HepG2 (cell line): ENCODE results near the gene KDM7A. TPM values are rescaled to one million over a fixed set of nuclear protein-coding genes. Genes with fewer than 3 reads are reported as not detected.

Experiments
- ATAC-seq: fragments of 200-7000 bp; cut with Tn5 transposase; 3 replicates; pipeline ENCODE4 v1.9.1; 2020; ENCODE audit warnings: mild to moderate bottlenecking, moderate library complexity
- BruUV-seq: library from RNA; stranded (reverse); fragments of 400-500 nt; replicated peaks from 2 replicates; lab custom pipeline; 2021; lab: Mats Ljungman, UMichigan
- CTCF ChIA-PET: fragments of 300-600 bp; formaldehyde crosslinking; extraction: SDS; loops from one replicate; lab custom pipeline; 2021; ENCODE audit warnings: low total read pairs, inconsistent platforms, low intra/inter-chr PET ratio; lab: Yijun Ruan, JAX
- POLR2A ChIA-PET: fragments of 350-600 bp; sonication (Branson Sonifier 250); formaldehyde crosslinking; loops from one replicate; lab custom pipeline; 2020; ENCODE audit warnings: antibody characterized with exemption, inconsistent platforms; lab: Yijun Ruan, JAX
- DNase-seq: peaks from one replicate; pipeline ENCODE4 v3.0.0-alpha.2; 2015; ENCODE audit warnings: low spot score
- FAIRE-seq: peaks from 3 replicates; lab custom pipeline; 2011; peaks lifted over from hg19 to GRCh38; lab: Jason Lieb, UNC
- H2AFZ ChIP-seq: one replicate; pipeline ENCODE4 v1.6.1; 2011; ENCODE audit warnings: low read length, inconsistent platforms
- H3K27ac ChIP-seq: fragments of 300-600 bp; 3 replicates; pipeline ENCODE4 v1.8.0; 2011; ENCODE audit warnings: mixed run types, mild to moderate bottlenecking, mixed read lengths, low read length, inconsistent platforms; ENCODE audit not compliant: insufficient read depth; ENCODE audit errors: extremely low read length
- H3K27me3 ChIP-seq, 2 experiments: fragments of 200-600 bp in 1 of 2; 2 replicates in 1 of 2; 3 replicates in 1 of 2; pipeline versions ENCODE4 v1.6.0 to v1.8.0; 2011; ENCODE audit warnings: low read length in 2 of 2, mild to moderate bottlenecking in 2 of 2, moderate library complexity in 2 of 2, inconsistent platforms in 1 of 2; ENCODE audit not compliant: insufficient read depth in 2 of 2, control insufficient read depth in 1 of 2
- H3K36me3 ChIP-seq, 2 experiments: fragments of 200-600 bp in 1 of 2; replicated peaks in 1 of 2; 2 replicates in 1 of 2; 3 replicates in 1 of 2; pipeline versions ENCODE4 v1.5.1 to v1.8.0; 2011; ENCODE audit warnings: low read length in 2 of 2, inconsistent platforms in 1 of 2; ENCODE audit not compliant: insufficient read depth in 2 of 2, control insufficient read depth in 1 of 2
- H3K4me1 ChIP-seq: 2 replicates; pipeline ENCODE4 v1.5.1; 2012; ENCODE audit warnings: low read length, inconsistent platforms; ENCODE audit not compliant: insufficient read depth
- H3K4me2 ChIP-seq: 2 replicates; pipeline ENCODE4 v1.6.0; 2011; ENCODE audit warnings: low read depth, low read length, inconsistent platforms
- H3K4me3 ChIP-seq, 3 experiments: fragments of 200-600 bp in 1 of 3; sonication (generic), shearing (Covaris generic) in 1 of 3; replicated peaks in 1 of 3; 2 replicates each; pipeline ENCODE4 v1.5.1; 2011 to 2016; ENCODE audit warnings: low read length in 3 of 3, inconsistent platforms in 2 of 3, low read depth in 2 of 3, mild to moderate bottlenecking in 2 of 3, control low read depth in 1 of 3, mixed read lengths in 1 of 3; ENCODE audit not compliant: insufficient read depth in 1 of 3
- H3K79me2 ChIP-seq: one replicate; pipeline ENCODE4 v1.6.1; 2011; ENCODE audit warnings: low read length, inconsistent platforms; ENCODE audit not compliant: insufficient read depth
- H3K9ac ChIP-seq: 2 replicates; pipeline ENCODE4 v1.6.0; 2011; ENCODE audit warnings: mild to moderate bottlenecking, low read depth, low read length, inconsistent platforms; ENCODE audit not compliant: insufficient read depth
- H3K9me3 ChIP-seq: 2 replicates; pipeline ENCODE4 v1.5.1; 2012; ENCODE audit warnings: mild to moderate bottlenecking, low read length
- H4K20me1 ChIP-seq: 2 replicates; pipeline ENCODE4 v1.6.0; 2011; ENCODE audit warnings: inconsistent platforms, mild to moderate bottlenecking, low read length, moderate library complexity; ENCODE audit not compliant: insufficient read depth
- EEA1 ChIP-seq: sonication (generic); formaldehyde crosslinking; IDR thresholded peaks from 2 replicates; pipeline ENCODE4 v1.5.1; 2020; ENCODE audit warnings: mild to moderate bottlenecking, missing genetic modification reagents, borderline replicate concordance
- RBM22 ChIP-seq: fragments of 200-400 bp; formaldehyde crosslinking; optimal IDR thresholded peaks from 2 replicates; pipeline ENCODE3; 2017; ENCODE audit warnings: mild to moderate bottlenecking, low read length, moderate library complexity
- ZFP82 ChIP-seq: sonication (generic); formaldehyde crosslinking; IDR thresholded peaks from 2 replicates; pipeline ENCODE4 v1.5.1; 2020; ENCODE audit warnings: mild to moderate bottlenecking, missing genetic modification reagents, borderline replicate concordance
- ZNF562 ChIP-seq: sonication (generic); formaldehyde crosslinking; IDR thresholded peaks from 2 replicates; pipeline ENCODE4 v1.8.0; 2022; ENCODE audit warnings: missing genetic modification reagents, borderline replicate concordance
- WGBS: methylation state at CpG from one replicate; pipeline ENCODE4 v1.1.6; 2017; ENCODE audit warnings: low lambda C conversion rate; 5-methylcytosine and 5-hydroxymethylcytosine counted together
- in situ Hi-C: cut with HindIII; loops from 2 replicates; pipeline ENCODE4 v1.10.0; 2017; ENCODE audit warnings: low pct_unique_long_range_greater_than_20kb; ENCODE audit not compliant: extremely low pct_ligation_motif_present
- intact Hi-C: fragments of 100-400 bp; cut with micrococcal nuclease; formaldehyde crosslinking; loops from one replicate; pipeline ENCODE4 v1.10.0; 2022; ENCODE audit not compliant: unreplicated experiment
- polyA plus RNA-seq, 8 experiments: library from polyadenylated mRNA; depleted of rRNA in 3 of 8; stranded (reverse) in 7 of 8; unstranded in 1 of 8; fragments of >200 nt; fragmentation: Illumina TruSeq in 4 of 8; extraction: Trizol in 4 of 8; gene quantifications; 2 replicates each; pipeline versions ENCODE4 v1.2.1 to v1.2.3, GENCODE V29; 2011 to 2016; ENCODE audit warnings: low read depth in 4 of 8, missing spikeins in 1 of 8, mixed read lengths in 1 of 8; ENCODE audit not compliant: insufficient read depth in 1 of 8
- total RNA-seq, 5 experiments: library from RNA; depleted of rRNA; stranded (reverse); fragments of >200 nt; fragmentation: Illumina TruSeq; extraction: Trizol; gene quantifications; 2 replicates each; pipeline ENCODE4 v1.2.3, GENCODE V29; 2016; ENCODE audit warnings: low read depth in 1 of 5
- TF ChIP-seq, protein P1 (sequence below): sonication (generic); formaldehyde crosslinking; conservative IDR thresholded peaks from 2 replicates; pipeline ENCODE4 v1.4.0; 2020; ENCODE audit warnings: missing genetic modification reagents
- TF ChIP-seq, protein P2 (sequence below): sonication (generic); formaldehyde crosslinking; IDR thresholded peaks from 2 replicates; pipeline ENCODE4 v1.4.0; 2020; ENCODE audit warnings: missing genetic modification reagents

KDM7A gene
- total and polyA plus RNA-seq, 2 of the 13 experiments (the other 11 are each of a cell fraction or from before 2014, with no cell fraction given): 10.8 to 16.8 TPM

DNA sequence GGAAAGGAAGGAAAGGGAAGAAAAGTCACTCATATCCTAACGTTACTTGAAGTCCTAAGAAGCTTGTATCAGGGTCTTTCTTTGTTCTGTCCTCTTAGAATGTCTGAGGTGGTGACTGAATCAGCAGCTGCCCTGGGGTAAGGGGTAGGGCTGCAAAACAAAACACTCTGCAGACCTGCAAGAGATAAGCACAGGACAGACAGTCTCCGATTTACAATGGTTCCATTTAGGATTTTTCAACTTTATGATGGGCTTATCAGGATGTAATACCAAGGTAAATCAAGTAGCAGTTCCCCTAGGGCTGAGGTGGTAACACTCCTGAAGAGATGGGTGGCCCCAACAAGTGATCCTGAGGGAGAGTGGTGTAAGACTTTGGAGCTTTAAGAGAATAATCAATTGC is 16.5 kb downstream of the KDM7A start:
- H3K27me3 ChIP-seq: no peaks in the 10 kb centered on the region
- intact Hi-C loops: no loop called here
- no peak overlapping the region for H3K4me2 ChIP-seq
- WGBS: 91% methylated on average over 2 of the region's 2 CpGs
- H4K20me1 ChIP-seq: peaks cover 97% of the 10 kb centered on the region
- CTCF ChIA-PET: no interaction called here
- DNase-seq (no peak), ATAC-seq (no peak), FAIRE-seq (no peak)
- no peak overlapping the region for H3K4me3 ChIP-seq
- BruUV-seq: no TSS peak
- H3K9ac ChIP-seq: no peak overlapping the region
- no peak overlapping the region for H3K27ac ChIP-seq
- H3K36me3 ChIP-seq: peaks cover 10 to 41% of the 10 kb centered on the region in 2 experiments; a peak in 4 of 5 replicates
- POLR2A ChIA-PET: no interaction called here
- no peaks in the 10 kb centered on the region for H3K9me3 ChIP-seq
- peaks cover 67% of the 10 kb centered on the region for H3K4me1 ChIP-seq
- no peak overlapping the region for H2AFZ ChIP-seq
- in situ Hi-C loops: loop anchor here (10.0 kb wide), 1 partner anchor 164 kb away; no protein-coding TSS in a partner anchor
- peaks cover 94% of the 10 kb centered on the region for H3K79me2 ChIP-seq
- TF ChIP-seq, protein P1, sequence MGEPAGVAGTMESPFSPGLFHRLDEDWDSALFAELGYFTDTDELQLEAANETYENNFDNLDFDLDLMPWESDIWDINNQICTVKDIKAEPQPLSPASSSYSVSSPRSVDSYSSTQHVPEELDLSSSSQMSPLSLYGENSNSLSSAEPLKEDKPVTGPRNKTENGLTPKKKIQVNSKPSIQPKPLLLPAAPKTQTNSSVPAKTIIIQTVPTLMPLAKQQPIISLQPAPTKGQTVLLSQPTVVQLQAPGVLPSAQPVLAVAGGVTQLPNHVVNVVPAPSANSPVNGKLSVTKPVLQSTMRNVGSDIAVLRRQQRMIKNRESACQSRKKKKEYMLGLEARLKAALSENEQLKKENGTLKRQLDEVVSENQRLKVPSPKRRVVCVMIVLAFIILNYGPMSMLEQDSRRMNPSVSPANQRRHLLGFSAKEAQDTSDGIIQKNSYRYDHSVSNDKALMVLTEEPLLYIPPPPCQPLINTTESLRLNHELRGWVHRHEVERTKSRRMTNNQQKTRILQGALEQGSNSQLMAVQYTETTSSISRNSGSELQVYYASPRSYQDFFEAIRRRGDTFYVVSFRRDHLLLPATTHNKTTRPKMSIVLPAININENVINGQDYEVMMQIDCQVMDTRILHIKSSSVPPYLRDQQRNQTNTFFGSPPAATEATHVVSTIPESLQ: no peak
- TF ChIP-seq RBM22 (peak; percentile 30), ZFP82 (CRISPR knock-in tag) (no peak), ZNF562 (CRISPR knock-in tag) (no peak), EEA1 (CRISPR knock-in tag) (no peak)
- TF ChIP-seq, protein P2, sequence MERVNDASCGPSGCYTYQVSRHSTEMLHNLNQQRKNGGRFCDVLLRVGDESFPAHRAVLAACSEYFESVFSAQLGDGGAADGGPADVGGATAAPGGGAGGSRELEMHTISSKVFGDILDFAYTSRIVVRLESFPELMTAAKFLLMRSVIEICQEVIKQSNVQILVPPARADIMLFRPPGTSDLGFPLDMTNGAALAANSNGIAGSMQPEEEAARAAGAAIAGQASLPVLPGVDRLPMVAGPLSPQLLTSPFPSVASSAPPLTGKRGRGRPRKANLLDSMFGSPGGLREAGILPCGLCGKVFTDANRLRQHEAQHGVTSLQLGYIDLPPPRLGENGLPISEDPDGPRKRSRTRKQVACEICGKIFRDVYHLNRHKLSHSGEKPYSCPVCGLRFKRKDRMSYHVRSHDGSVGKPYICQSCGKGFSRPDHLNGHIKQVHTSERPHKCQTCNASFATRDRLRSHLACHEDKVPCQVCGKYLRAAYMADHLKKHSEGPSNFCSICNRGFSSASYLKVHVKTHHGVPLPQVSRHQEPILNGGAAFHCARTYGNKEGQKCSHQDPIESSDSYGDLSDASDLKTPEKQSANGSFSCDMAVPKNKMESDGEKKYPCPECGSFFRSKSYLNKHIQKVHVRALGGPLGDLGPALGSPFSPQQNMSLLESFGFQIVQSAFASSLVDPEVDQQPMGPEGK (CRISPR knock-in tag): no peak
